ENCODE measurements around the gene ILF2. TPM values are rescaled to one million over a fixed set of nuclear protein-coding genes. Genes with fewer than 3 reads are reported as not detected.

Gene ILF2
- total and polyA plus RNA-seq, 2 of the 13 experiments (the other 11 are each of a cell fraction or from before 2014, with no cell fraction given): 292 to 366 TPM

GRCh38 chr1:153629343-153629665, 41.5 kb downstream of the ILF2 start (continued):
- TF ChIP-seq PATZ1 (CRISPR knock-in tag; IDR thresholded peaks at IDR 0.05) (peak; percentile 80), SCMH1 (CRISPR knock-in tag; IDR thresholded peaks at IDR 0.05; ENCODE audit: borderline replicate concordance) (no peak), LCORL (IDR thresholded peaks at IDR 0.05) (no peak), LCORL (CRISPR knock-in tag; IDR thresholded peaks at IDR 0.05) (peak; percentile 40; the same call in 1 of the 2 replicates), ZNF576 (CRISPR knock-in tag; IDR thresholded peaks at IDR 0.05) (no peak), ZNF589 (CRISPR knock-in tag; conservative IDR thresholded peaks at IDR 0.05) (0 out of 2 replicates have a peak, but pooled peaks have one; percentile 29), CBX1 (IDR thresholded peaks at IDR 0.05; ENCODE audit: low read depth) (no peak), GLI4 (CRISPR knock-in tag; IDR thresholded peaks at IDR 0.05; ENCODE audit: borderline replicate concordance) (0 out of 2 replicates have a peak, but pooled peaks have one; percentile 40), MAZ (IDR thresholded peaks at IDR 0.05; ENCODE audit: borderline replicate concordance, low read depth, low read length) (no peak), MAZ (CRISPR knock-in tag; IDR thresholded peaks at IDR 0.05; ENCODE audit: low read depth) (no peak), ARID5B (CRISPR knock-in tag; IDR thresholded peaks at IDR 0.05) (0 out of 2 replicates have a peak, but pooled peaks have one; percentile 11), NCOA5 (CRISPR knock-in tag; IDR thresholded peaks at IDR 0.05) (no peak), HNRNPLL (IDR thresholded peaks at IDR 0.05; ENCODE audit: low read depth, low read length, poor library complexity, severe bottlenecking) (no peak), HDAC1 (CRISPR knock-in tag; IDR thresholded peaks at IDR 0.05) (0 out of 2 replicates have a peak, but pooled peaks have one; percentile 13), RARA (CRISPR knock-in tag; IDR thresholded peaks at IDR 0.05) (no peak), SIX4 (CRISPR knock-in tag; IDR thresholded peaks at IDR 0.05) (peak; percentile 67), ZUFSP (CRISPR knock-in tag; IDR thresholded peaks at IDR 0.05; ENCODE audit: borderline replicate concordance) (no peak), ZBTB7B (CRISPR knock-in tag; IDR thresholded peaks at IDR 0.05) (peak; percentile 62; the same call in 1 of the 2 replicates), CTCF (CRISPR knock-in tag; IDR thresholded peaks at IDR 0.05) (no peak)
